ENCODE measurements around the gene GRAMD4. TPM values are rescaled to one million over a fixed set of nuclear protein-coding genes. Genes with fewer than 3 reads are reported as not detected.

Gene GRAMD4
- total RNA-seq, 1 experiment from 2014 or later, result 25.3 TPM

- H4K20me1 ChIP-seq (ENCODE audit: low read length), result no peaks in the 10 kb centered on the region
- H3K4me1 ChIP-seq (ENCODE audit: insufficient read depth, low read length), result no peaks in the 10 kb centered on the region
- no TSS peak for BruUV-seq (replicated peaks)
- ATAC-seq (no peak), DNase-seq (no peak)
- H3K4me2 ChIP-seq (ENCODE audit: low read length), result no peak overlapping the region
- H3K9ac ChIP-seq (ENCODE audit: low read length), result no peak overlapping the region
- no peaks in the 10 kb centered on the region for H3K36me3 ChIP-seq (ENCODE audit: low read depth, low read length)
- no peaks in the 10 kb centered on the region for H3K9me3 ChIP-seq (ENCODE audit: low read length)
- intact Hi-C loops (cut with micrococcal nuclease), result no loop called here
- ChIA-PET POLR2A (ENCODE audit: unreplicated experiment) (no interaction called here), CTCF (no interaction called here)
- no peaks in the 10 kb centered on the region for H3K9me2 ChIP-seq (replicated peaks; ENCODE audit: low read length)
- H3K4me3 ChIP-seq (ENCODE audit: low read length), result no peak overlapping the region
- H3K79me2 ChIP-seq (ENCODE audit: low read length), result no peaks in the 10 kb centered on the region
- H3K27ac ChIP-seq (ENCODE audit: low read length), result no peak overlapping the region
- TF ChIP-seq EZH2 (IDR thresholded peaks at IDR 0.05; ENCODE audit: low read length, unreplicated experiment), result no peak
- TF ChIP-seq, protein P1, sequence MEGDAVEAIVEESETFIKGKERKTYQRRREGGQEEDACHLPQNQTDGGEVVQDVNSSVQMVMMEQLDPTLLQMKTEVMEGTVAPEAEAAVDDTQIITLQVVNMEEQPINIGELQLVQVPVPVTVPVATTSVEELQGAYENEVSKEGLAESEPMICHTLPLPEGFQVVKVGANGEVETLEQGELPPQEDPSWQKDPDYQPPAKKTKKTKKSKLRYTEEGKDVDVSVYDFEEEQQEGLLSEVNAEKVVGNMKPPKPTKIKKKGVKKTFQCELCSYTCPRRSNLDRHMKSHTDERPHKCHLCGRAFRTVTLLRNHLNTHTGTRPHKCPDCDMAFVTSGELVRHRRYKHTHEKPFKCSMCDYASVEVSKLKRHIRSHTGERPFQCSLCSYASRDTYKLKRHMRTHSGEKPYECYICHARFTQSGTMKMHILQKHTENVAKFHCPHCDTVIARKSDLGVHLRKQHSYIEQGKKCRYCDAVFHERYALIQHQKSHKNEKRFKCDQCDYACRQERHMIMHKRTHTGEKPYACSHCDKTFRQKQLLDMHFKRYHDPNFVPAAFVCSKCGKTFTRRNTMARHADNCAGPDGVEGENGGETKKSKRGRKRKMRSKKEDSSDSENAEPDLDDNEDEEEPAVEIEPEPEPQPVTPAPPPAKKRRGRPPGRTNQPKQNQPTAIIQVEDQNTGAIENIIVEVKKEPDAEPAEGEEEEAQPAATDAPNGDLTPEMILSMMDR (conservative IDR thresholded peaks at IDR 0.05; ENCODE audit: low read depth, low read length), result no peak
- TF ChIP-seq EZH2phosphoT487 (IDR thresholded peaks at IDR 0.05; ENCODE audit: borderline replicate concordance, low read length), result no peak
- no peaks in the 10 kb centered on the region for H3K27me3 ChIP-seq (ENCODE audit: low read length)
- H2AFZ ChIP-seq (ENCODE audit: low read length), result no peak overlapping the region
- no peaks in the 10 kb centered on the region for H3F3A ChIP-seq (ENCODE audit: low read length, unreplicated experiment)
Observed at GRCh38 chr22:46629291-46629690, 9.1 kb downstream of the GRAMD4 start.

DNA sequence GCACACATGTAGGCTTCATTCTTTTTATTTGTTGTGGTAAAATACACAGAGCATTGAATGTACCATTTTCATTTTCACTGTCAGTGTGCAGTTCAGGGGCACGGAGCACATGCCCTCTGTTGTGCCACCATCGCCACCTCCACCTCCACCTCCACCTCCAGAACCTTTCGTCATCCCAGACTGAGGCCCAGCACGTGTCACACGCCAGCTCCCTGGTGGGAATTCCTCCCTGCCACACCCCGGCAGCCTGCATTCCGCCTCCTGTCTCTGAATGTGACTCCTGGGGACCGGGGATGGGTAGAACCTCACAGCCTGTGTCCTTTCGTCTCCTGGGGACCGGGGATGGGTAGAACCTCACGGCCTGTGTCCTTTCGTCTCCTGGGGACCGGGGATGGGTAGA, 10.9 kb downstream of the GRAMD4 start:
- ATAC-seq (no peak), DNase-seq (no peak)
- Histone ChIP-seq H3F3A (ENCODE audit: low read length, unreplicated experiment) (no peaks in the 10 kb centered on the region), H3K4me3 (ENCODE audit: low read length) (no peak overlapping the region), H3K9ac (ENCODE audit: low read length) (no peak overlapping the region), H2AFZ (ENCODE audit: low read length) (no peak overlapping the region), H3K4me2 (ENCODE audit: low read length) (no peak overlapping the region), H3K9me3 (ENCODE audit: low read length) (no peaks in the 10 kb centered on the region), H3K79me2 (ENCODE audit: low read length) (no peaks in the 10 kb centered on the region), H3K9me2 (replicated peaks; ENCODE audit: low read length) (no peaks in the 10 kb centered on the region), H3K27ac (ENCODE audit: low read length) (no peak overlapping the region), H3K4me1 (ENCODE audit: insufficient read depth, low read length) (no peaks in the 10 kb centered on the region), H3K27me3 (ENCODE audit: low read length) (no peaks in the 10 kb centered on the region), H3K36me3 (ENCODE audit: low read depth, low read length) (no peaks in the 10 kb centered on the region), H4K20me1 (ENCODE audit: low read length) (no peaks in the 10 kb centered on the region)
- no TSS peak for BruUV-seq (replicated peaks)
- POLR2A ChIA-PET (ENCODE audit: unreplicated experiment), result no interaction called here
- CTCF ChIA-PET, result no interaction called here
- TF ChIP-seq EZH2phosphoT487 (IDR thresholded peaks at IDR 0.05; ENCODE audit: borderline replicate concordance, low read length) (no peak), EZH2 (IDR thresholded peaks at IDR 0.05; ENCODE audit: low read length, unreplicated experiment) (no peak)
- TF ChIP-seq, protein P1 (conservative IDR thresholded peaks at IDR 0.05; ENCODE audit: low read depth, low read length), result no peak
- intact Hi-C loops (cut with micrococcal nuclease), result no loop called here

GRCh38 chr22:46632646-46633249, 12.6 kb downstream of the GRAMD4 start:
- Histone ChIP-seq H3K27me3 (ENCODE audit: low read length) (no peaks in the 10 kb centered on the region), H3K9ac (ENCODE audit: low read length) (no peak overlapping the region), H3K9me2 (replicated peaks; ENCODE audit: low read length) (no peaks in the 10 kb centered on the region), H3K79me2 (ENCODE audit: low read length) (no peaks in the 10 kb centered on the region), H3K27ac (ENCODE audit: low read length) (no peak overlapping the region), H3K36me3 (ENCODE audit: low read depth, low read length) (no peaks in the 10 kb centered on the region), H2AFZ (ENCODE audit: low read length) (no peak overlapping the region), H3K9me3 (ENCODE audit: low read length) (no peaks in the 10 kb centered on the region), H3F3A (ENCODE audit: low read length, unreplicated experiment) (no peaks in the 10 kb centered on the region), H3K4me3 (ENCODE audit: low read length) (no peak overlapping the region), H4K20me1 (ENCODE audit: low read length) (no peaks in the 10 kb centered on the region), H3K4me1 (ENCODE audit: insufficient read depth, low read length) (no peaks in the 10 kb centered on the region), H3K4me2 (ENCODE audit: low read length) (no peak overlapping the region)
- intact Hi-C loops (cut with micrococcal nuclease), result no loop called here
- POLR2A ChIA-PET (ENCODE audit: unreplicated experiment), result no interaction called here
- TF ChIP-seq EZH2 (IDR thresholded peaks at IDR 0.05; ENCODE audit: low read length, unreplicated experiment) (no peak), EZH2phosphoT487 (IDR thresholded peaks at IDR 0.05; ENCODE audit: borderline replicate concordance, low read length) (no peak)
- TF ChIP-seq, protein P1 (conservative IDR thresholded peaks at IDR 0.05; ENCODE audit: low read depth, low read length), result no peak
- no peak for DNase-seq
- no peak for ATAC-seq
- CTCF ChIA-PET, result no interaction called here
- BruUV-seq (replicated peaks), result no TSS peak
